Neural progenitor cell (in vitro differentiated cells): Measurements from ENCODE around the gene TSR1.
"Not testable (repeated sequence)": the region's sequence is repeated elsewhere in the genome, so short reads cannot be mapped to it uniquely, and the experiment has no call there.

Experiments
- CTCF ChIP-seq: fragments of 200-600 bp; sonication (generic); IDR thresholded peaks from 2 replicates; pipeline ENCODE4 v1.5.1; 2017; ENCODE audit warnings: antibody characterized with exemption, mild to moderate bottlenecking
- EZH2 ChIP-seq: fragments of 200-600 bp; sonication (generic); IDR thresholded peaks from 2 replicates; pipeline ENCODE4 v1.6.1; 2017; ENCODE audit warnings: antibody characterized with exemption, mild to moderate bottlenecking, moderate library complexity
- EZH2phosphoT487 ChIP-seq: fragments of 200-600 bp; sonication (generic); IDR thresholded peaks from 2 replicates; pipeline ENCODE4 v1.6.1; 2017; ENCODE audit warnings: antibody characterized with exemption

GRCh38 chr17:2316916-2317205, 19.4 kb downstream of the TSR1 start:
- TF ChIP-seq CTCF, EZH2, EZH2phosphoT487: not testable (repeated sequence)
